Subcutaneous abdominal adipose tissue (tissue), 5 donors: ENCODE measurements around the gene POMGNT1.
"Not testable (repeated sequence)": the region's sequence is repeated elsewhere in the genome, so short reads cannot be mapped to it uniquely, and the experiment has no call there.

ENCODE experiments used
- H3K27ac ChIP-seq: one replicate; pipeline ENCODE4 v1.7.0; 2013; ENCODE audit warnings: low read depth, mild to moderate bottlenecking, inconsistent platforms, low read length, moderate library complexity
- H3K27me3 ChIP-seq, 5 donors: one replicate each; pipeline ENCODE4 v1.7.0; 2013; ENCODE audit warnings: low read length in 5 of 5, inconsistent platforms in 1 of 5; ENCODE audit not compliant: control insufficient read depth in 5 of 5, insufficient read depth in 4 of 5
- H3K36me3 ChIP-seq, 5 donors: one replicate each; pipeline ENCODE4 v1.7.0; 2013; ENCODE audit warnings: low read length in 5 of 5; ENCODE audit not compliant: control insufficient read depth in 5 of 5, insufficient read depth in 5 of 5
- H3K4me1 ChIP-seq, 5 donors: one replicate each; pipeline ENCODE4 v1.7.0; 2013; ENCODE audit warnings: low read length in 5 of 5, mild to moderate bottlenecking in 3 of 5, moderate library complexity in 1 of 5; ENCODE audit not compliant: control insufficient read depth in 5 of 5, insufficient read depth in 5 of 5
- H3K4me3 ChIP-seq, 5 donors: one replicate each; pipeline ENCODE4 v1.7.0; 2013; ENCODE audit warnings: low read length in 5 of 5, low read depth in 1 of 5
- H3K9ac ChIP-seq, 5 donors: one replicate each; pipeline ENCODE4 v1.7.0; 2013; ENCODE audit warnings: low read length in 5 of 5, mild to moderate bottlenecking in 4 of 5, moderate library complexity in 3 of 5
- H3K9me3 ChIP-seq, 5 donors: one replicate each; pipeline ENCODE4 v1.7.0; 2013; ENCODE audit warnings: low read length in 5 of 5; ENCODE audit not compliant: control insufficient read depth in 5 of 5
- donor health status: healthy.
- donor health status: healthy.
- donor health status: healthy.
- donor health status: healthy.
- donor health status: healthy.

Gene POMGNT1

GRCh38 chr1:46197964-46198811, at the start of gene POMGNT1:
POMGNT1 (minus strand) TSS chr1:46198434; CDS start chr1:46197821, 613 bp downstream.
- peak within 1 kb of the TSS; percentile 24 for H3K27ac ChIP-seq
- H3K27me3 ChIP-seq, result no peaks in the 10 kb centered on the region
- peak within 1 kb of the TSS; percentile 89 to 99 (median 94) for H3K9ac ChIP-seq
- peaks cover 0 to 34% (median 25%) of the 10 kb centered on the region in 5 donors for H3K36me3 ChIP-seq
- H3K4me3 ChIP-seq, result peak within 1 kb of the TSS; percentile 86 to 98 (median 95)
- H3K9me3 ChIP-seq, result no peaks in the 10 kb centered on the region
- H3K4me1 ChIP-seq, result peaks cover 2 to 47% (median 34%) of the 10 kb centered on the region in 5 donors

GRCh38 chr1:46247436-46248121, 49.3 kb upstream of the POMGNT1 start, which contains the start of gene RAD54L:
RAD54L (plus strand) TSS chr1:46247763; CDS start chr1:46248406, 643 bp downstream.
- Histone ChIP-seq H3K36me3 (no peaks in the 10 kb centered on the region), H3K9me3 (no peaks in the 10 kb centered on the region), H3K4me3 (peak within 1 kb of the TSS; percentile 80 to 93 (median 91)), H3K9ac (peak within 1 kb of the TSS in 4 of 5 donors; percentile 16 to 85 (median 70)), H3K27me3 (no peaks in the 10 kb centered on the region), H3K27ac (no peak within 1 kb of the TSS), H3K4me1 (peaks cover 0 to 16% (median 15%) of the 10 kb centered on the region in 5 donors)

- no peaks in the 10 kb centered on the region for H3K9me3 ChIP-seq
- H3K27me3 ChIP-seq, result no peaks in the 10 kb centered on the region
- no peak overlapping the region for H3K27ac ChIP-seq
- peak overlapping the region in 4 of 5 donors; percentile 16 to 85 (median 70) for H3K9ac ChIP-seq
- H3K36me3 ChIP-seq, result no peaks in the 10 kb centered on the region
- peak overlapping the region; percentile 74 to 92 (median 91) for H3K4me3 ChIP-seq
- H3K4me1 ChIP-seq, result peaks cover 0 to 16% (median 15%) of the 10 kb centered on the region in 5 donors
Observed at GRCh38 chr1:46246548-46247435, 48.6 kb upstream of the POMGNT1 start.

GRCh38 chr1:46246136-46246535, 47.9 kb upstream of the POMGNT1 start:
- H3K27ac ChIP-seq, H3K9ac ChIP-seq, H3K36me3 ChIP-seq, H3K27me3 ChIP-seq, H3K9me3 ChIP-seq, H3K4me3 ChIP-seq: not testable (repeated sequence)
- H3K4me1 ChIP-seq, result peaks cover 0 to 16% (median 15%) of the 10 kb centered on the region in 5 donors

- Histone ChIP-seq H3K9ac (peak overlapping the region in 1 of 5 donors; percentile 11), H3K36me3 (no peaks in the 10 kb centered on the region), H3K27ac (no peak overlapping the region), H3K4me3 (no peak overlapping the region), H3K27me3 (no peaks in the 10 kb centered on the region), H3K4me1 (peaks cover 0 to 16% (median 15%) of the 10 kb centered on the region in 5 donors), H3K9me3 (no peaks in the 10 kb centered on the region)
Observed at GRCh38 chr1:46244656-46245371, 46.6 kb upstream of the POMGNT1 start.

DNA sequence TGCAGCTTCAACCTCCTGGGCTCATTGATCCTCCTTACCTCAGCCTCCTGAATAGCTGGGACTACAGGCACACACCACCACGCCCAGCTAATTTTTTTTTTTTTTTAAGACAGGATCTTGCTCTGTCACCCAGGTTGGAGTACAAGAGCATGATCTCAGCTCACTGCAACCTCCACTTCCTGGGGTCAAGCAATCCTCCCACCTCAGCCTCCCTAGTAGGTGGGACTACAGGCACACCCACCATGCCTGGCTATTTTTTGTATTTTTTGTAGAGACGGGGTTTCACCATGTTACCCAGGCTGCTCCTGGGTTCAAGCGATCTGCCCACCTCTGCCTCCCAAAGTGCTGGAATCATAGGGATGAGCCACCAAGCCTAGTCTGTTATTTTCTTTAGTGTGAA, 45.6 kb upstream of the POMGNT1 start:
- H3K4me1 ChIP-seq, result peaks cover 0 to 16% (median 15%) of the 10 kb centered on the region in 5 donors
- not testable (repeated sequence) for H3K4me3 ChIP-seq, H3K9me3 ChIP-seq, H3K9ac ChIP-seq, H3K27me3 ChIP-seq, H3K27ac ChIP-seq, H3K36me3 ChIP-seq

DNA sequence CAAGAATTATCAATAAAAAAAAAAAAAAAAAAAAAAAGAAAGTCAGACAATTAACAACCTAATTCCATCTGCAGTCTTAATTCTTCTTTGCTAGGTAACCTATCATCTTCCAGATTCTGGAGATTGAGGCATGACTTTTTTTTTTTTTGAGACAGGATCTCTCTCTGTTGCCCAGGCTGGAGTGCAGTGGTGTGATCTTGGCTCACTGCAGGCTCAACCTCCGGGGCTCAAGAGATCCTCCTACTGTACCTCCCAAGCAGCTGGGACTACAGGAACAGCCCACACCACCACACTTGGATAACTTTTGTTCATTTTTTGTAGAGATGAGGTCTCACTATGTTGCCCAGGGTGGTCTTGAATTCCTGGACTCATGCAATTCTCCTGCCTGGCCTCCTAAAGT, 44.7 kb upstream of the POMGNT1 start:
- Histone ChIP-seq H3K27me3 (no peaks in the 10 kb centered on the region), H3K36me3 (no peaks in the 10 kb centered on the region), H3K4me3 (no peak overlapping the region), H3K27ac (no peak overlapping the region), H3K4me1 (peaks cover 0 to 15% (median 12%) of the 10 kb centered on the region in 5 donors), H3K9ac (no peak overlapping the region), H3K9me3 (no peaks in the 10 kb centered on the region)

DNA sequence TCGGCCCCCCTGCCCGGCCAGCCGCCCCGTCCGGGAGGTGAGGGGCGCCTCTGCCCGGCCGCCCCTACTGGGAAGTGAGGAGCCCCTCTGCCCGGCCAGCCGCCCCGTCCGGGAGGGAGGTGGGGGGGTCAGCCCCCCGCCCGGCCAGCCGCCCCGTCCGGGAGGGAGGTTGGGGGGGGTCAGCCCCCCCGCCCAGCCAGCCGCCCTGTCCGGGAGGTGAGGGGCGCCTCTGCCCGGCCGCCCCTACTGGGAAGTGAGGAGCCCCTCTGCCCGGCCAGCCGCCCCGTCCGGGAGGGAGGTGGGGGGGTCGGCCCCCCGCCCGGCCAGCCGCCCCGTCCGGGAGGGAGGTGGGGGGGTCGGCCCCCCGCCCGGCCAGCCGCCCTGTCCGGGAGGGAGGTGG, 43.5 kb upstream of the POMGNT1 start:
- H3K4me1 ChIP-seq, H3K27me3 ChIP-seq, H3K27ac ChIP-seq, H3K9me3 ChIP-seq, H3K4me3 ChIP-seq, H3K9ac ChIP-seq, H3K36me3 ChIP-seq: not testable (repeated sequence)

- H3K9ac ChIP-seq, H3K4me1 ChIP-seq, H3K27ac ChIP-seq, H3K27me3 ChIP-seq, H3K36me3 ChIP-seq, H3K9me3 ChIP-seq, H3K4me3 ChIP-seq: not testable (repeated sequence)
Observed at GRCh38 chr1:46238865-46239264, 40.6 kb upstream of the POMGNT1 start.
